ENCODE results near the gene CERS1.
A peak's percentile ranks its signal among the peaks of the same experiment; 100 is the strongest.
"Not testable (repeated sequence)": the region's sequence is repeated elsewhere in the genome, so short reads cannot be mapped to it uniquely, and the experiment has no call there.

The CERS1 gene

GRCh38 chr19:18904334-18905057 lies 8.5 kb upstream of the CERS1 start:
- TF ChIP-seq POLR2AphosphoS5 (IDR thresholded peaks at IDR 0.05; ENCODE audit: borderline replicate concordance, low read depth, low read length) = no peak
- no peak for TF ChIP-seq EZH2 (IDR thresholded peaks at IDR 0.05)
- no peak for TF ChIP-seq FOXP2 (optimal IDR thresholded peaks at IDR 0.05; ENCODE audit: control extremely low read depth, extremely low read length, insufficient read depth)
- Histone ChIP-seq H3K36me3 (ENCODE audit: insufficient read depth, low read length) (peaks cover 4% of the 10 kb centered on the region; the same call in 1 of the 2 replicates), H3K27ac (no peak overlapping the region)

GRCh38 chr19:18903156-18904037 lies 7.4 kb upstream of the CERS1 start:
- peaks cover 4% of the 10 kb centered on the region; the same call in 1 of the 2 replicates for H3K36me3 ChIP-seq (ENCODE audit: insufficient read depth, low read length)

More at GRCh38 chr19:18904334-18905057, 8.5 kb upstream of the CERS1 start:
- H3K9ac ChIP-seq (ENCODE audit: insufficient read length) = no peak overlapping the region
- no peak for DNase-seq (ENCODE audit: low read depth, low spot score)
- no peaks in the 10 kb centered on the region for H3K9me3 ChIP-seq (ENCODE audit: low read depth, low read length)
- no peak overlapping the region for H3K4me3 ChIP-seq

DNA sequence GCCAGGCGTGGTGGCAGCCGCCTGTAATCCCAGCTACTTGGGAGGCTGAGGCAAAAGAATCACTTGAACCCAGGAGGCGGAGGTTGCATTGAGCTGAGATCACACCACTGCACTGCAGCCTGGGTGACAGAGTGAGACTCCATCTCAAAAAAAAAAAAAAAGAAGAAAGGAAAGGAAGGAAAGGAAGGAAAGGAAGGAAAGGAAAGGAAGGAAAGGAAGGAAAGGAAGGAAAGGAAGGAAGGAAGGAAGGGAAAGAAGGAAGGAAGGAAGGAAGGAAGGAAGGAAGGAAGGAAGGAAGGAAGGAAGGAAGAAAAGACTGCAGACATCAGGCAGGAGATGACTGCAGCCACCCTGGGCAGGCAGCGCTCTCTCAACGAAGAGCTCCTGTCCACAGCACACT lies 6.6 kb upstream of the CERS1 start:
- H3K36me3 ChIP-seq (ENCODE audit: insufficient read depth, low read length); H3K9ac ChIP-seq (ENCODE audit: insufficient read length); H3K4me3 ChIP-seq; DNase-seq (ENCODE audit: low read depth, low spot score); H3K9me3 ChIP-seq (ENCODE audit: low read depth, low read length): not testable (repeated sequence)
- H3K27ac ChIP-seq = peak overlapping the region; percentile 42; the same call in 1 of the 2 replicates

More at GRCh38 chr19:18903156-18904037, 7.4 kb upstream of the CERS1 start:
- Histone ChIP-seq H3K9me3 (ENCODE audit: low read depth, low read length) (no peaks in the 10 kb centered on the region), H3K4me3 (no peak overlapping the region), H3K9ac (ENCODE audit: insufficient read length) (no peak overlapping the region), H3K27ac (peak overlapping the region; percentile 42; the same call in 1 of the 2 replicates)
- TF ChIP-seq EZH2 (IDR thresholded peaks at IDR 0.05) (no peak), POLR2AphosphoS5 (IDR thresholded peaks at IDR 0.05; ENCODE audit: borderline replicate concordance, low read depth, low read length) (no peak), FOXP2 (optimal IDR thresholded peaks at IDR 0.05; ENCODE audit: control extremely low read depth, extremely low read length, insufficient read depth) (no peak)
- no peak for DNase-seq (ENCODE audit: low read depth, low spot score)

DNA sequence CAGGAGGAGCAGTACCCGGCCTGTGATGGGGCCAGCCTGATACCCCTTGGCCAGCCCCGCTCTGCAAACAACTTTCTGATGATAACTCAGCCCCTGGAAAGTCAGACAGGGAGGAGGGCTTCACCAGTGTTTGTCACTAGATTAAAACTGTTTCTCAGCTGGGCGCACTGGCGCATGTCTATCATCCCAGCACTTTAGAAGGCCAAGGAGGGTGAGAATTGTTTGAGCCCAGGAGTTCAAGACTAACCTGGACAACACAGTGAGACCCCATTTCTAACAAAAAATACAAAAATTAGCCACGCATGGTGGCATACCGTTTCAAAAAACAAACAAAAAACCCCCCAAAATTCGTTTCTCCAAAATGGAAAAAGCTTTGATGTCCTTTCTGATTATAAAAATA lies 5.5 kb upstream of the CERS1 start:
- H3K27ac ChIP-seq = no peak overlapping the region

DNA sequence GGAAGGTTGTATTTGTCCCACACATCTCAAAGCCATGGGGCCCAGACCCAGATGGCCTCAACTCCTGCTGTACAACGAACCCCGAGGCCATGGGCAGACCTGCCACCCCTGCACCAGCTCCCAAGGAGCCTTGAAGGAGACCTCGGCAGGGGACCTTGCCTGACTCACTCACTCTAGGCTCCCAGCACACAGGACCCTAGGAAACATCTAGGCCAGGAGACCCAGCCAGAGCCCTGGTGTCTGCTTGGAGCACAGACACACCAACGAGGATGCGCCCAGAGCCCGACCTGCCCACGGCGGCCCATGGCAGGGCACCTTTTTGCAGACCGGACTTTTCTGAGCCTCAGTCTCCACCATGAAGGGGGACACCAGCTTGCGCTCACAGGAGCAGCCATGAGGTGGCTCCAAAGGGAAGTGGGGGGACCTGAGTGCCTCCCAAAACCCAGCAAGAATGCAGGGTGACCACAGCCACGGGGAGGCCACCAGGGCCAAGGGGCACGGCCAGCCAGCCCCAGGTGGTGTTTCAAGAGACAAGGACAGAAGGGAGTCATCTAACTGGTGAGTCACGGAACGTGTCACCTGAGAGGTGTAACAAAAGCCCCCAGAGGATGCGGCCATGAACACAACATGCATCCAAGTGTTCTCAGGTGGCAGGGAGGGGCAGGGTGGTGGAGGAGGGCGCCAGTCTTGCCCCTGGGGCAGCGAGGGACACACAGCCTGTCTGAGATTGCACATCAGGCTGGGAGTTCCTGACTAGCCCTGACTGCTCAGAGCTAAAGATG lies 4.9 kb upstream of the CERS1 start:
- no peak overlapping the region for H3K4me3 ChIP-seq
- H3K9me3 ChIP-seq (ENCODE audit: low read depth, low read length) = no peaks in the 10 kb centered on the region
- H3K27ac ChIP-seq = no peak overlapping the region
- TF ChIP-seq EZH2 (IDR thresholded peaks at IDR 0.05) (no peak), POLR2AphosphoS5 (IDR thresholded peaks at IDR 0.05; ENCODE audit: borderline replicate concordance, low read depth, low read length) (no peak), FOXP2 (optimal IDR thresholded peaks at IDR 0.05; ENCODE audit: control extremely low read depth, extremely low read length, insufficient read depth) (no peak)
- H3K36me3 ChIP-seq (ENCODE audit: insufficient read depth, low read length) = peaks cover 4% of the 10 kb centered on the region; the same call in 1 of the 2 replicates
- DNase-seq (ENCODE audit: low read depth, low spot score) = no peak
- no peak overlapping the region for H3K9ac ChIP-seq (ENCODE audit: insufficient read length)

More for the DNA sequence above, 5.5 kb upstream of the CERS1 start:
- DNase-seq (ENCODE audit: low read depth, low spot score) = no peak
- no peak overlapping the region for H3K4me3 ChIP-seq
- H3K9ac ChIP-seq (ENCODE audit: insufficient read length) = no peak overlapping the region
- no peaks in the 10 kb centered on the region for H3K9me3 ChIP-seq (ENCODE audit: low read depth, low read length)
- peaks cover 4% of the 10 kb centered on the region; the same call in 1 of the 2 replicates for H3K36me3 ChIP-seq (ENCODE audit: insufficient read depth, low read length)
- no peak for TF ChIP-seq EZH2 (IDR thresholded peaks at IDR 0.05)
- no peak for TF ChIP-seq POLR2AphosphoS5 (IDR thresholded peaks at IDR 0.05; ENCODE audit: borderline replicate concordance, low read depth, low read length)
- TF ChIP-seq FOXP2 (optimal IDR thresholded peaks at IDR 0.05; ENCODE audit: control extremely low read depth, extremely low read length, insufficient read depth) = no peak

DNA sequence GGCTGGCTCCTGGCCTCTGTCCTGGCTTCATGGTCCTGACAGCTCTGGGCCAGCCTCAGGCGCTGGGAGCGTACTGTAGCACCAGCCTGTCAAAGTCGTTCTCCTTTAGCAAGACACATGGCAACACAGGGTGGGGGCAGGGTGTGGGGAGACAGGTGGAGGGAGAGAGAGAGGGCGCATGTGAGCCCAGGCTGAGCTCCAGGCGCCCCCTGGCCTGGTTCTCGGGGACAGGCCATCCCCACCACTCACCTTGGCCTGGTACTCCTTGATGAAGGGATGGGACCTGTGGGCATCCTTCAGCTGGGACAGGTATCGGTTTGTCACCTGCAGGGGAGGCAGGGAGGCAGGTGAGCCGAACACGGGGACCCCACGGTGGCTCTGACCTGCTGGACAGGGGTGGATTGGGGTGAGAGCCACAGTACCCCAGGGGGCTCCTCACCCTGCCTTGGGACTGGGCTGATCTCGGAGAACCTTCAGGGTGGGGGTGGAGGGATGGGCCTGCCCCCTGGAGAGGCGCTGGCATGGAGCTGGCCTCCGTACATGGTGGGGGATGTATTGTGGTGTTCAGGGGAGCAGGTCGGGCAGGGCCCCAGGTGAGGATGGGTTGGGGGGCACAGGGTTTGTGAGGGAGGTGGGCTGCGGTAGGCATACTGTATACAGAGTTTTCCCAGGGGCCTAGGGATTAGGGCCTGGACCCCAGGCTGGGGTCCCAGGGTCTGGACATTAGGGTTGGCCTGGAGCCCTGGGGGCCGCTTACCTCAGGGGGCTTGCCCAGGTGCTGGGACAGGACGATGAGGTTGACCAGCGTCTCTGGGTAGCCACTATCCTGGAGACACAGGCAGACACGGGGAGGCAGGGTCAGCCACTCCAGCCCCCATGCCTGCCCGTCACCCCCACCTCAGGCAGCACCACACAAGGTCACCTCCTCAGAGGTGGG lies 3.9 kb upstream of the CERS1 start:
- TF ChIP-seq POLR2AphosphoS5 (IDR thresholded peaks at IDR 0.05; ENCODE audit: borderline replicate concordance, low read depth, low read length) (no peak), FOXP2 (optimal IDR thresholded peaks at IDR 0.05; ENCODE audit: control extremely low read depth, extremely low read length, insufficient read depth) (no peak), EZH2 (IDR thresholded peaks at IDR 0.05) (no peak)
- Histone ChIP-seq H3K9me3 (ENCODE audit: low read depth, low read length) (no peaks in the 10 kb centered on the region), H3K36me3 (ENCODE audit: insufficient read depth, low read length) (peaks cover 4% of the 10 kb centered on the region; the same call in 1 of the 2 replicates), H3K4me3 (no peak overlapping the region), H3K9ac (ENCODE audit: insufficient read length) (no peak overlapping the region), H3K27ac (no peak overlapping the region)
- DNase-seq (ENCODE audit: low read depth, low spot score) = no peak

Measured in SK-N-MC (cell line).